NCI-H2107 (cell line): ENCODE data around the gene KIF26B.
"Not testable (repeated sequence)": the region's sequence is repeated elsewhere in the genome, so short reads cannot be mapped to it uniquely, and the experiment has no call there.

ENCODE experiments used
- DNase-seq: peaks from one replicate; lab custom pipeline; 2025; lab: John Stamatoyannopoulos, UW

Gene KIF26B

DNA sequence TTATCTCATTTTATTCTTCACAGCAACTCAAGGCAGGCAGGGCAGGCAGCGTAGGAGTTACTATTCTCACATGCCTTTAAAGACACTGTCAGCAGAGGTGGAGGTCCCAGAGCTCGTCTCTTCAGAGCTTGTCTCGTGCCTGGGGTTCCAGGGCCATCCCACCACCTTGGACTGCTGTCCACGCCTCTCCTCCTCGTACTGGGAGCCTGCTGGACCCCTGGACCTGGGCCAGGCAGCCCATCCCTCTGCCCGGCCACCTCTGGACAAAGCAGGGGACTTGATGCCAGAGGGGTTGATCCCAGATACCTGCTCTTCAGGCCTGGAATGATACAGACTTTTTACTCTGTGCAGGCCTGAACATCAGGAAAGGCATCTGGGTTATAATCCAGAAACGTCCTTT is 546.8 kb downstream of the KIF26B start:
- no peak for DNase-seq

DNA sequence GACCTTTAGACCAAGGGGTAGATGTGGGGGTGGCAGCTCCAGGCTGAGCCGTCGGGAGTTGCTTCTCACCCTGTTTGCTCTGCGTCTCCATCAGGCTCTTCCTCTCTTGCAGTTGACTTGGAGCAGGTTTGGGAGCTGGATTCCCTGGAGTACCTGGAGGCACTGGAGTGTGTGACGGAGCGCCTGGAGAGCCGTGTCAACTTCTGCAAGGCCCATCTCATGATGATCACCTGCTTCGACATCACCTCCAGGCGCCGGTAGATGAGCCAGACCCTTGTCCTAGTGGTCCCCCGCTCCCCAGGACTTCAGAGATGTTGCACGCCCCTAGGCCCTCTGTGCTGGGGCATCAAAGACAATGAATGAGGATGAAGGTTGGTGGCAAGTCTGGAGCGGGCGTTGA is 547.6 kb downstream of the KIF26B start:
- no peak for DNase-seq

DNA sequence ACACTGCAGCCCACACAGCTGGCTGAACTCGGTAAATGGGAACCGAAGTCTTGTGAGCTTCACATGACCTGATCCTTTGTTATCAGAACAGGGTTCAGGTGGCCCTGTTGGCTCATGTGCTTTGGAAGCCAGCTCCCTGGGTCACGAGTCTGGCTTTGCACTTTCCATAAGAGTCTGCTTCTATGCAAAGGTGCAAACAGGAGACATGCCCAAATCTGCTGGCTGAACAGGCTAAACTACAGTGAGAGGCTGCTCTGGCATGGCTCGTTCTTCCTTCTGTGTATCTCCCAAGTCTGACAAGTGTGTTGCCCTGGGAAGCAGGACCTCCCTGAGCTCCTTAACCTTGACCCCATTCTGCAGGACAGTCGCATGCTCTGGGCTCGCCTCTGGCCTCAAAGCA is 549.6 kb downstream of the KIF26B start:
- no peak for DNase-seq

DNA sequence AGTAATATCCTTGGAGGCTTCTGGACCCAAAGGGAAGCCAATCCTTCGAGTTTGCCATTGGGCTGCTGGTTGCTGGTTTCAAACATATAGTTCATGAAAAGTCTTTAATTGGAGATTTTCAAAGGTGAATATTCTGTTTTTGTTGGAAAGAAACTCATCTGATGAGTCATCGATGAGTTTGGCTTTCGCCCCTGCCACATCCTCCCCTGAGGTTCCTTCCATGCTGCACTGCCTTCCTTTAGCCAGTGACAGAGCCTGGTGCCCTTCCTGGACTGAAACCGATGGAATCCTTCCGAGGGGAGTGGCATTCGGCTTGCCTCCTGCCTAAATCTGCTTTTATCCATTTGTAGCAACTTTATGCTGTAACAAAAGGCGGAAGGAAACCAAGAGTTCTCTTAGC is 550.0 kb downstream of the KIF26B start:
- DNase-seq, result no peak

- no peak for DNase-seq
Measured at GRCh38 chr1:245707941-245708340, 553.2 kb downstream of the KIF26B start.

GRCh38 chr1:245710961-245711903 is 556.4 kb downstream of the KIF26B start:
- DNase-seq, result no peak

GRCh38 chr1:245714027-245714426 is 559.2 kb downstream of the KIF26B start:
- not testable (repeated sequence) for DNase-seq

GRCh38 chr1:245715291-245715701 is 560.5 kb downstream of the KIF26B start:
- DNase-seq, result no peak

DNA sequence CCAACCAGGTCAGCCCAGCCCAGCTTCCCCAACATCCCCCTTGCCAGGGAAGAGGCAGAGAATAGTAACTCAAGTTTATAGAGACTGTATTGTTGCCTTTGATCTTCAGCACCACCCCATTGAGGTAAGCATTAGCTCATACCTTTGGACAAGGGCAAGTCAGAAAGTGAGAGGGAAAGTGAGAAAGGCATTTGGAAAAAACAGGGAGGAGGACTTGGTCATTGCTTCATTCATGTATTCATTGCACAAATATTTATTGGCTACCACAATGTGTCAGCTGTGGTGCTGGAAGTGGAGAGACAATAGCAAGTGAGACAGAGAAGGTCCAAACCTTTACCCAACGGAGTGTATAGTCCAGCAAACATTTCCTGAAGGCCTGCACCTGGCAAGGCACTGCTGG is 561.2 kb downstream of the KIF26B start:
- DNase-seq, result no peak

GRCh38 chr1:245716561-245716960 is 561.8 kb downstream of the KIF26B start:
- DNase-seq, result no peak

DNA sequence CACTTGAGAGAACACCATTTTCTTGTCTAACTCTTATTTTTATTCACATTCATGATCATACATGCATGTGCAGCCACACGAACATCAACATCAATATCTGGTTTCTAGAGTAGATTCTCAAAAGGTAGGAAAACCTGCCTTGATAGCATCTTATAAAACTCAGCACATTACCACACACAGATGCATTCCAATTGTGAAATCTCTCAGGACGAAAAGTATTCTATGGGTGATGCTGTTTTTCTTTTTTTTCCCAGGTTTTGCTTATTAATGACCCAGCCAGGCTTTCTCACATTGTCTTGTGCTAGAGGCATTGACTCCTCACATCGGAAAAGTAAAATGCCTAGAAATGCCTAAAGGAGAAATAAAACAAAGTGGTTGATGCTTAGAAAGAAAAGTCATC is 562.8 kb downstream of the KIF26B start:
- no peak for DNase-seq

GRCh38 chr1:245718123-245718522 is 563.3 kb downstream of the KIF26B start:
- no peak for DNase-seq

DNA sequence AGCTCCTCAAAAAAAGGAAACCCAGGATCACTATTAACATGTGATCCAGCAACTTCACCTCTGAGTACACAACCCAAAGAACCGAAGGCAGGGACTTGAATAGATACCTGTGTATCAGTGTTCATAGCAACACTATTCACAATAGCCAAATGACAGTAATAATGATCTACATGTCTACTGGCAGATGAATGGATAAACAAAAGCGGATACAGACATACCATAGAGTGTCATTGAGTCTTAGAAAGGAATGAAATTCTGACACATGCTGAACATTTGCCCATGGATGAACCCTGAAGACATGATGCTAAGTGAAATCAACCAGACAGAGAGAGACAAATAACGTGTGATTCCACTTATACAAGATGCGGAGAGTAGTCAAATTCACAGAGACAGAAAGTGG is 564.2 kb downstream of the KIF26B start:
- DNase-seq, result no peak

- no peak for DNase-seq
Measured at GRCh38 chr1:245721488-245721887, 566.7 kb downstream of the KIF26B start.

- not testable (repeated sequence) for DNase-seq
Measured at GRCh38 chr1:245728035-245728434, 573.2 kb downstream of the KIF26B start.

- DNase-seq, result no peak
Measured at GRCh38 chr1:245730801-245731200, 576.0 kb downstream of the KIF26B start.

DNA sequence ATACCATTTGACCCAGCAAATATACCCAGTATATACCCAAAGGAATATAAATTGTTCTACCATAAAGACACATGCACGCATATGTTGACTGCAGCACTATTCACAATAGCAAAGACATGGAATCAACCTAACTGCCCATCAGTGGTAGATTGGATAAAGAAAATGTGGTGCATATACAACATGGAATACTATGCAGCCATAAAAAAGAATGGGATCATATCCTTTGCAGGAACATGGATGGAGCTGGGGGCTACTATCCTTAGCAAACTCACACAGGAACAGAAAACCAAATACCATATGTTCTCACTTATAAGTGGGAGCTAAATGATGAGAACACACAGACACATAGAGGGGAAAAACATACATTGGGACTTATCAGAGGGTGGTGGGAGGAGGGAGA is 585.6 kb downstream of the KIF26B start:
- DNase-seq, result not testable (repeated sequence)

- peak; percentile 13 for DNase-seq
Measured at GRCh38 chr1:245742896-245743295, 588.1 kb downstream of the KIF26B start.

DNA sequence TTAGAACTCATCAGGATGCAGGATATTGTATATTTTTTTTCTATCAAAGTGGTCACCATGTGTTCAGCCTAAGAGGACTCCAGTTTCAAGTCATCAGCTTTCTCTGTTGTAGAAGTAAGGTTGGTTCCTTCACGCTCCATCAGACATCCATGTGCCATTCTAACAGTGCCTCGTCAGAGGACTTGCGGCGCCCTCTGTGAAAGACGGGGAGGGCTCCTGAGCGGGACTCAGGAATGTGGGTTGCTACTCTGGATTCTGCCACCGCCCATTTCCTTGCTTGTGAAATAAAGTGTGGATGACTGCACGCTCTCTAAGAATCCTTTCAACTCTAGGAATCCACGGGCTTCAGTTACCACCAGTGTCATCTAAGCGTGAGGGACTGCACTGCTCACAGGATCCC is 593.5 kb downstream of the KIF26B start:
- no peak for DNase-seq

GRCh38 chr1:245748646-245749045 is 593.9 kb downstream of the KIF26B start:
- no peak for DNase-seq

DNA sequence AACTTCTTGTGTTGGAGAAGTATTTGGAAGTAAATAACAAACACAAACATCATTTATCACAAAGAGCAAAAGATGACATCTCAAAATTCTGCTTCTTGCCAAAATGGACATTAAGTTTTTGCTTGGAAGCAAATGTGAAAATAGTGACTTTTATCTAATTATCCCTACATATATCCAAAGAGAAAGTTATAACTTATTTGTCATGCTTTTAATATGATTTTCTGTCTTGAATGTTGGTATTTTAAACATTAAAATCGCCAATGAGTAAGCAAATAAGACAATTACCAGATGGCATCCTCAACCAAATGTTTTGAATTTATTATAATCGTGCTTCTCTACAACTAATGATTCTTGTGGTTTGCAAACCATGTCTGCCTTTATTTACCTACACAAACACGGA is 594.3 kb downstream of the KIF26B start:
- no peak for DNase-seq

DNA sequence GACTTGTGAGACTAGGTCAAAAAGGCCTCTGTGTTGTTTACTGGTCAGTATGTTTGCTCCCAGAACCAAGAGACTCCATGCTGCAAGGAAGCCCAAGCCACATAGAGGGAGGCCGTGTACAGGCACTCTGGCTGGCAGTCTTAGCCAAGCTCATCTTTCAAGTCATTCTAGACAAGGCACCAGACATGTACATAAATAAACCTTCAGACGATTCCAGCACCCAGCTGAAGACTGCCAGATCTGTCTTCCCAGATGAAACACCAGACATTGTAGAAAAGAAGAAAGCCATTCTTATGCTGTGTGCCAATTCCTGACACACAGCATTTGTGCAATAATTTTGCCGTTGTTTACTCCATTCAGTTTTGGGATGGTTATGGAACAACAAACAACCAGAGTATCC is 595.5 kb downstream of the KIF26B start:
- no peak for DNase-seq

DNA sequence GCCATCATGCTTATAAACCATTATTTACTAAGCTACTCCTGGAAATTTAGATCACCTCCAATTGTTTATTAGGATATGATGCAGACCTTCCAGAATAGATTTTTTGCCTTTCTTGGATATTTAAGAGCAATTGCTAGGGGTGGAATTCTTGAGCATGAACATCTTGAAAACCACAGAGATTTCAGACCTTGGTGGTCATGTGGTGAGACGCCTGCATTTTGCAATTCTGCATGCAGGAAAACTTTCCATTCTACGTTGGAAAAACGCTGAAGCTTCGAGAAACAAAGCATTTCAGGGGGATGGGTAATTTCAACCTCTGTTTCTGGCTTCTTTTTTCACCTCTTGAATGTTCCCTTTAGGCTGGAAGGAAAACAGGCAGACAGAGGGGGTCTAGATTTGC is 596.3 kb downstream of the KIF26B start:
- no peak for DNase-seq
